ENCODE data around the gene TCTN1.

Gene TCTN1

DNA sequence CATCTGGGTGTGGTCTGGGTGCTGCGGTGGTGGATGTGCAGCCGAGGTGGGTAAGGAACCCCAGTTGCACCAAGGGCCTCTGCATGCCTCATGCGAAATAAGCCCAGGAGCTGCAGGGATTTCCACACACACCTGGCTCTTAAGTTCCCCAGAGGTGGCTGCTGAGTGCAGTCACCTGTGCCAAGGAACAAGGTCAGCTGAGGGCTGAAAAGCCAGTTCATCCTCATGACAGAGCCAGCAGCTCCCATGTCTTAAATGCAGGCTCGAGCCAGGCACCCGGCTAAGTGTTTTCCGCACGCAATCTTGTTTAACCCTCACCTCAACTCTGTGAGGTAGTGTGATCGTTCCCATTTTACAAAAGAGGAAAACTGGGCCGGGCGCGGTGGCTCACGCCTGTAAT, 65.3 kb downstream of the TCTN1 start:
- TF ChIP-seq, protein P1, sequence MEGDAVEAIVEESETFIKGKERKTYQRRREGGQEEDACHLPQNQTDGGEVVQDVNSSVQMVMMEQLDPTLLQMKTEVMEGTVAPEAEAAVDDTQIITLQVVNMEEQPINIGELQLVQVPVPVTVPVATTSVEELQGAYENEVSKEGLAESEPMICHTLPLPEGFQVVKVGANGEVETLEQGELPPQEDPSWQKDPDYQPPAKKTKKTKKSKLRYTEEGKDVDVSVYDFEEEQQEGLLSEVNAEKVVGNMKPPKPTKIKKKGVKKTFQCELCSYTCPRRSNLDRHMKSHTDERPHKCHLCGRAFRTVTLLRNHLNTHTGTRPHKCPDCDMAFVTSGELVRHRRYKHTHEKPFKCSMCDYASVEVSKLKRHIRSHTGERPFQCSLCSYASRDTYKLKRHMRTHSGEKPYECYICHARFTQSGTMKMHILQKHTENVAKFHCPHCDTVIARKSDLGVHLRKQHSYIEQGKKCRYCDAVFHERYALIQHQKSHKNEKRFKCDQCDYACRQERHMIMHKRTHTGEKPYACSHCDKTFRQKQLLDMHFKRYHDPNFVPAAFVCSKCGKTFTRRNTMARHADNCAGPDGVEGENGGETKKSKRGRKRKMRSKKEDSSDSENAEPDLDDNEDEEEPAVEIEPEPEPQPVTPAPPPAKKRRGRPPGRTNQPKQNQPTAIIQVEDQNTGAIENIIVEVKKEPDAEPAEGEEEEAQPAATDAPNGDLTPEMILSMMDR (IDR thresholded peaks at IDR 0.05; ENCODE audit: low read depth, low read length), result no peak
- H3K4me3 ChIP-seq (ENCODE audit: low read depth, low read length), result no peak overlapping the region

GRCh38 chr12:110680032-110680431, 66.1 kb downstream of the TCTN1 start:
- H3K4me3 ChIP-seq (ENCODE audit: low read depth, low read length), result no peak overlapping the region
- TF ChIP-seq, protein P1 (IDR thresholded peaks at IDR 0.05; ENCODE audit: low read depth, low read length), result no peak

DNA sequence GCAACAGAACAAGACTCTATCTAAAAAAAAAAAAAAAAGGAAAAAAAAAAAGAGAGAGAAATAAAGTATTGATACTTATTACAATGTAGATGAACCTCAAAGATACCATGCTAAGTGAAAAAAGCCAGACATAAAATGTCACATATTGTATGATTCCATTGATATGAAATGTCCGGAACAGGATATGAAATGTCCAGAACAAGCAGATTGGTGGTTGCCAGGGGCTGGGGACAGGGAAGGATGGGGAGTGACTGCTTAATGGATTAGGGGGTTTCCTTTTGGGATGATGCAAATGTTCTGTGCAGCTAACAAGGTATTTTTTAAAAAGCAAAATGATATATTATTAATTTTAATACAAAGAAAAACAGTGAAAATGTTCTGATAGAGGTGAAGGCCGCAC, 70.0 kb downstream of the TCTN1 start:
- TF ChIP-seq, protein P1 (IDR thresholded peaks at IDR 0.05; ENCODE audit: low read depth, low read length), result no peak
- H3K4me3 ChIP-seq (ENCODE audit: low read depth, low read length), result no peak overlapping the region

DNA sequence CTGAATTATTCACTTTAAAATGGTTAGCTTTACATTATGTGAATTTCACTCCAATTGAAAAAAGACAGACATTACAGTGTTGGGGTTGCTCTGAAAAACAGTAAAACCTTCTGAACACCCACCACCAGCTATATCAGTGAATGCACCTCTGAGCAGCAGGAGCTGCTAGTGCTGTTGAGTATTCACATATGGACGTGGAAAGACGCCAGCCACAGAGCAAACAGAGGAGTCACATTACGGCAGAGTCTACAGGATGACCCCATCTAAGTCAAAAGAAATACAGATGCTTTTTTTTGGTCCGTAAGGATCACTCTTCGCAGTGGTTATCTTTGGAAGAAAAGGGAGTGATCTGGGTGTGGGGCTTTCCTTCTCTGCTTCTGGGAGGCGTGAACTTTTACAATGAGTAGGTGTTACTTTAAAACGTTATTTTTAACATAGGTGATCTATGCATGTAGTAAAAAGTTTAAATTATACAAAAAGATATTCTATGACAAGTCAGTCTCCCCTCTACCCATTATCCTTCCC, 70.4 kb downstream of the TCTN1 start:
- H3K4me3 ChIP-seq (ENCODE audit: low read depth, low read length), result no peak overlapping the region
- TF ChIP-seq, protein P1 (IDR thresholded peaks at IDR 0.05; ENCODE audit: low read depth, low read length), result no peak

GRCh38 chr12:110686294-110686903, 72.5 kb downstream of the TCTN1 start:
- no peak overlapping the region for H3K4me3 ChIP-seq (ENCODE audit: low read depth, low read length)
- TF ChIP-seq, protein P1 (IDR thresholded peaks at IDR 0.05; ENCODE audit: low read depth, low read length), result no peak

- TF ChIP-seq, protein P1 (IDR thresholded peaks at IDR 0.05; ENCODE audit: low read depth, low read length), result no peak
- no peak overlapping the region for H3K4me3 ChIP-seq (ENCODE audit: low read depth, low read length)
Observed at GRCh38 chr12:110687396-110688169, 73.7 kb downstream of the TCTN1 start.

All from WI38 (cell line).